K562 (cell line): ENCODE data around the gene HLA-F. TPM values are rescaled to one million over a fixed set of nuclear protein-coding genes. Genes with fewer than 3 reads are reported as not detected.

Experiments used
- E2F5 ChIP-seq: sonication (generic); formaldehyde crosslinking; IDR thresholded peaks from 2 replicates; pipeline ENCODE4 v1.8.0; 2022; ENCODE audit warnings: mild to moderate bottlenecking, missing genetic modification reagents
- GABPB2 ChIP-seq: fragments of 250-450 bp; sonication (Bioruptor Pico); conservative IDR thresholded peaks from 2 replicates; pipeline ENCODE4 v1.5.1; 2021; ENCODE audit warnings: mild to moderate bottlenecking
- HMG20B ChIP-seq: fragments of 250-450 bp; sonication (Bioruptor Pico); IDR thresholded peaks from 2 replicates; pipeline ENCODE4 v1.5.0; 2021; ENCODE audit warnings: mild to moderate bottlenecking
- HSF4 ChIP-seq: fragments of 250-450 bp; sonication (Bioruptor Pico); IDR thresholded peaks from 2 replicates; pipeline ENCODE4 v2.1.2; 2022; ENCODE audit warnings: mild to moderate bottlenecking, moderate library complexity, borderline replicate concordance
- IFI16 ChIP-seq: fragments of 250-450 bp; sonication (Bioruptor Pico); IDR thresholded peaks from 2 replicates; pipeline ENCODE4 v2.1.2; 2022; ENCODE audit warnings: mild to moderate bottlenecking, inconsistent platforms
- KAT2B ChIP-seq: IDR thresholded peaks from one replicate; pipeline ENCODE4 v1.6.1; 2012; ENCODE audit warnings: low read depth, mild to moderate bottlenecking, control low read depth, inconsistent platforms, low read length, moderate library complexity
- SAFB ChIP-seq: fragments of 200-400 bp; formaldehyde crosslinking; IDR thresholded peaks from 2 replicates; pipeline ENCODE4 v1.6.1; 2017; ENCODE audit warnings: low read depth, low read length, borderline replicate concordance
- SMC3 ChIP-seq: conservative IDR thresholded peaks from 2 replicates; pipeline ENCODE4 v1.6.1; 2011; ENCODE audit warnings: low read depth, low read length, improper control_type of control experiment; ENCODE audit not compliant: insufficient read depth
- THAP7 ChIP-seq: fragments of 250-450 bp; sonication (Bioruptor Pico); IDR thresholded peaks from 2 replicates; pipeline ENCODE4 v1.5.0; 2021
- ZNF324 ChIP-seq: fragments of 250-450 bp; sonication (Bioruptor Pico); IDR thresholded peaks from 2 replicates; pipeline ENCODE4 v1.4.0; 2020; ENCODE audit warnings: mild to moderate bottlenecking
- ZNF512 ChIP-seq: IDR thresholded peaks from 2 replicates; pipeline ENCODE4 v1.6.1; 2016; ENCODE audit warnings: missing genetic modification characterization, missing compliant biosample characterization
- ZSCAN32 ChIP-seq: fragments of 450-650 bp; formaldehyde crosslinking; IDR thresholded peaks from 2 replicates; pipeline ENCODE4 v1.4.0; 2020; ENCODE audit warnings: mild to moderate bottlenecking, moderate library complexity
- polyA plus RNA-seq, 8 experiments: library from polyadenylated mRNA; depleted of rRNA in 4 of 8; stranded (reverse) in 5 of 8; unstranded in 3 of 8; fragments of >200 nt; fragmentation: Nextera tagmentation in 2 of 8; fragmentation: Illumina TruSeq in 1 of 8; extraction: Ambion mirVana in 2 of 8; extraction: Trizol in 1 of 8; gene quantifications; 2 replicates each; pipeline versions ENCODE4 v1.2.1 to v1.2.3, GENCODE V29; 2011 to 2014; ENCODE audit warnings: inconsistent platforms in 1 of 8, missing spikeins in 1 of 8
- total RNA-seq, 7 experiments: library from RNA; depleted of rRNA in 6 of 7; stranded (reverse); fragments of >200 nt in 6 of 7; fragmentation: Illumina TruSeq in 2 of 7; extraction: Trizol in 2 of 7; gene quantifications; 2 replicates each; pipeline versions ENCODE4 v1.2.1 to v1.2.3, GENCODE V29; 2011 to 2021; ENCODE audit warnings: low replicate concordance in 1 of 7
- TF ChIP-seq, protein P1 (sequence below): fragments of 450-650 bp; IDR thresholded peaks from 2 replicates; pipeline ENCODE4 v1.6.1; 2017; ENCODE audit warnings: antibody characterized with exemption, mild to moderate bottlenecking

The HLA-F gene
- total and polyA plus RNA-seq, 9 of the 15 experiments (the other 6 are each of a cell fraction or from before 2014, with no cell fraction given), result 0.40 to 0.76 (median 0.46) TPM; not detected in 6

GRCh38 chr6:29678114-29678513 lies 45.1 kb upstream of the HLA-F start (continued):
- TF ChIP-seq E2F5 (CRISPR knock-in tag) (no peak), ZNF512 (tag) (no peak), SMC3 (no peak), HMG20B (no peak), ZNF324 (CRISPR knock-in tag) (no peak), IFI16 (CRISPR knock-in tag) (no peak), THAP7 (CRISPR knock-in tag) (no peak), GABPB2 (CRISPR knock-in tag) (no peak), KAT2B (no peak), SAFB (no peak), ZSCAN32 (CRISPR knock-in tag) (no peak), HSF4 (CRISPR knock-in tag) (no peak)
- TF ChIP-seq, protein P1, sequence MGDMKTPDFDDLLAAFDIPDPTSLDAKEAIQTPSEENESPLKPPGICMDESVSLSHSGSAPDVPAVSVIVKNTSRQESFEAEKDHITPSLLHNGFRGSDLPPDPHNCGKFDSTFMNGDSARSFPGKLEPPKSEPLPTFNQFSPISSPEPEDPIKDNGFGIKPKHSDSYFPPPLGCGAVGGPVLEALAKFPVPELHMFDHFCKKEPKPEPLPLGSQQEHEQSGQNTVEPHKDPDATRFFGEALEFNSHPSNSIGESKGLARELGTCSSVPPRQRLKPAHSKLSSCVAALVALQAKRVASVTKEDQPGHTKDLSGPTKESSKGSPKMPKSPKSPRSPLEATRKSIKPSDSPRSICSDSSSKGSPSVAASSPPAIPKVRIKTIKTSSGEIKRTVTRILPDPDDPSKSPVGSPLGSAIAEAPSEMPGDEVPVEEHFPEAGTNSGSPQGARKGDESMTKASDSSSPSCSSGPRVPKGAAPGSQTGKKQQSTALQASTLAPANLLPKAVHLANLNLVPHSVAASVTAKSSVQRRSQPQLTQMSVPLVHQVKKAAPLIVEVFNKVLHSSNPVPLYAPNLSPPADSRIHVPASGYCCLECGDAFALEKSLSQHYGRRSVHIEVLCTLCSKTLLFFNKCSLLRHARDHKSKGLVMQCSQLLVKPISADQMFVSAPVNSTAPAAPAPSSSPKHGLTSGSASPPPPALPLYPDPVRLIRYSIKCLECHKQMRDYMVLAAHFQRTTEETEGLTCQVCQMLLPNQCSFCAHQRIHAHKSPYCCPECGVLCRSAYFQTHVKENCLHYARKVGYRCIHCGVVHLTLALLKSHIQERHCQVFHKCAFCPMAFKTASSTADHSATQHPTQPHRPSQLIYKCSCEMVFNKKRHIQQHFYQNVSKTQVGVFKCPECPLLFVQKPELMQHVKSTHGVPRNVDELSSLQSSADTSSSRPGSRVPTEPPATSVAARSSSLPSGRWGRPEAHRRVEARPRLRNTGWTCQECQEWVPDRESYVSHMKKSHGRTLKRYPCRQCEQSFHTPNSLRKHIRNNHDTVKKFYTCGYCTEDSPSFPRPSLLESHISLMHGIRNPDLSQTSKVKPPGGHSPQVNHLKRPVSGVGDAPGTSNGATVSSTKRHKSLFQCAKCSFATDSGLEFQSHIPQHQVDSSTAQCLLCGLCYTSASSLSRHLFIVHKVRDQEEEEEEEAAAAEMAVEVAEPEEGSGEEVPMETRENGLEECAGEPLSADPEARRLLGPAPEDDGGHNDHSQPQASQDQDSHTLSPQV, result no peak
